Fibroblast of lung (primary cell): ENCODE measurements around the gene TMEM52B. TPM values are rescaled to one million over a fixed set of nuclear protein-coding genes. Genes with fewer than 3 reads are reported as not detected.

Source experiments
- DNase-seq, 2 donors: peaks; one replicate each; pipeline versions ENCODE4 v3.0.0 to v3.0.0-alpha.2; 2010; ENCODE audit warnings: low read depth in 2 of 2
- H2AFZ ChIP-seq: 2 replicates; pipeline ENCODE4 v1.5.1; 2012; ENCODE audit warnings: low read length, control low read depth, inconsistent platforms
- H3K27ac ChIP-seq: 2 replicates; pipeline ENCODE4 v1.5.1; 2011; ENCODE audit warnings: low read length, control low read depth; ENCODE audit not compliant: insufficient read depth
- H3K27me3 ChIP-seq: 2 replicates; pipeline ENCODE4 v1.5.1; 2011; ENCODE audit warnings: mild to moderate bottlenecking, low read length; ENCODE audit not compliant: control insufficient read depth, insufficient read depth
- H3K36me3 ChIP-seq: 2 replicates; pipeline ENCODE4 v1.5.1; 2011; ENCODE audit warnings: low read length; ENCODE audit not compliant: control insufficient read depth, insufficient read depth
- H3K4me1 ChIP-seq: 2 replicates; pipeline ENCODE4 v1.5.1; 2011; ENCODE audit warnings: low read length; ENCODE audit not compliant: control insufficient read depth, insufficient read depth; ENCODE audit errors: extremely low read depth
- H3K4me2 ChIP-seq: 2 replicates; pipeline ENCODE4 v1.5.1; 2011; ENCODE audit warnings: low read length, control low read depth; ENCODE audit not compliant: insufficient read depth; ENCODE audit errors: extremely low read depth
- H3K4me3 ChIP-seq, 4 experiments: fragments of 200-600 bp in 1 of 4; sonication (generic) in 1 of 4; replicated peaks in 1 of 4; 2 replicates each; pipeline ENCODE4 v1.5.1; 2011 to 2016; ENCODE audit warnings: low read length in 4 of 4, low read depth in 3 of 4, mild to moderate bottlenecking in 3 of 4, control low read depth in 2 of 4, inconsistent platforms in 1 of 4, mixed read lengths in 1 of 4; ENCODE audit not compliant: insufficient read depth in 1 of 4; ENCODE audit errors: control extremely low read depth in 1 of 4
- H3K79me2 ChIP-seq: 2 replicates; pipeline ENCODE4 v1.5.1; 2012; ENCODE audit warnings: mild to moderate bottlenecking, low read length, inconsistent platforms; ENCODE audit not compliant: control insufficient read depth, insufficient read depth
- H3K9ac ChIP-seq: 2 replicates; pipeline ENCODE4 v1.5.1; 2011; ENCODE audit warnings: mild to moderate bottlenecking, low read length, control low read depth; ENCODE audit not compliant: insufficient read depth
- H3K9me3 ChIP-seq: 2 replicates; pipeline ENCODE4 v1.5.1; 2012; ENCODE audit warnings: low read depth, low read length; ENCODE audit not compliant: control insufficient read depth, insufficient read depth
- H4K20me1 ChIP-seq: 2 replicates; pipeline ENCODE4 v1.5.1; 2011; ENCODE audit warnings: low read length; ENCODE audit not compliant: control insufficient read depth, insufficient read depth; ENCODE audit errors: extremely low read depth
- EZH2 ChIP-seq: IDR thresholded peaks from 2 replicates; pipeline ENCODE4 v1.5.1; 2012; ENCODE audit warnings: low read length, control low read depth, mild to moderate bottlenecking; ENCODE audit errors: missing control alignments
- polyA plus RNA-seq, 2 donors: library from polyadenylated mRNA; depleted of rRNA in 1 of 2; stranded (reverse) in 1 of 2; unstranded in 1 of 2; fragments of >200 nt; gene quantifications; 2 replicates each; pipeline ENCODE4 v1.2.1, GENCODE V29; 2011 to 2012; ENCODE audit warnings: missing spikeins in 1 of 2
- total RNA-seq: library from RNA; depleted of rRNA; stranded (reverse); fragments of >200 nt; gene quantifications from 2 replicates; pipeline ENCODE4 v1.2.1, GENCODE V29; 2014
- TF ChIP-seq, protein P1 (sequence below), 2 donors: IDR thresholded peaks in 1 of 2; conservative IDR thresholded peaks in 1 of 2; 1 replicate in 1 of 2; 2 replicates in 1 of 2; pipeline ENCODE4 v1.5.1; 2011 to 2012; ENCODE audit warnings: low read length in 2 of 2, control low read depth in 1 of 2, inconsistent platforms in 1 of 2, low read depth in 1 of 2, mild to moderate bottlenecking in 1 of 2

TMEM52B gene
- total and polyA plus RNA-seq, 2 donors (not counting 1 experiment from before 2014, with no cell fraction given), result 0.50 to 5.7 TPM

DNA sequence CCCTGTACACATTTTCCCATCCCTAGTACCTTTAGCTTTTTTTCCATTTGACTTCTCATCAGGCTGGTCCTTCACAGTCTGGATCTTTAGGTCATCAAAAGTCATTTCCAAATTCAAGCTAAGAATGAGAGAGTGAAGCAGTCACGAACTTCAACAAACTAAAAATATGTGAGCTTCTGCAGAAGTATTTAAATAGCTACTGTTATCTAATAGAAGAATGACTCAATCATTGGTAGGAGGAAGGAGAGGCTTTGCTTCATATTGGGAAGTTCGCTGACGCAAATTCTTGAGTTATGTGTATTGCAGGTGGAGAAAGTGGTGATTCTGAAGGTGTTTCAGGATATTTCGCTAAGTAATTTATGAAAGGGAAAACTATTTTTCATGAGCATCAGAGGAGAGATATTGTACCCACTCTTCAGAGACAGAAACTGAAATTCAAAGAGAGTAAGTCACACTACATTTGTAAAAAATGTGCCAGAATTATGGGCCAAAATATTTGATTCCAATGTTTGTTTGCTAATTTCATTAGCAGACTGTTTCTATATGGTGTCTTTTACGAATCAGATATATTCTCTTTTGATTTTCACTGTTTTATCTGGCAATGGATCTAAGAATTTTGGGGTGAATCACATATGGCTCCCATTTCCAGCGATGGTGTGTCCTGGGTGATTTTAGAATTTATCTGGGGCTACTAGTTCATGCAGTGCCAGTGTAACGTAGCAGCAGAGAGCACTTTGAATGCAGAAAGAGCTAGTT lies 6.7 kb upstream of the TMEM52B start, which contains the start of gene OLR1:
Gene OLR1 (minus strand): TSS at position 160 of the 756 bp plus-strand sequence. CDS start 55 bp downstream, at position 105.
- Histone ChIP-seq H3K9me3 (no peaks in the 10 kb centered on the region), H3K4me1 (peaks cover 4% of the 10 kb centered on the region), H3K4me3 (no peak within 1 kb of the TSS), H3K27me3 (no peaks in the 10 kb centered on the region), H3K9ac (no peak within 1 kb of the TSS), H3K36me3 (no peaks in the 10 kb centered on the region), H4K20me1 (no peaks in the 10 kb centered on the region), H3K79me2 (no peaks in the 10 kb centered on the region), H3K27ac (no peak within 1 kb of the TSS), H2AFZ (no peak within 1 kb of the TSS), H3K4me2 (no peak within 1 kb of the TSS)
- TF ChIP-seq, protein P1, sequence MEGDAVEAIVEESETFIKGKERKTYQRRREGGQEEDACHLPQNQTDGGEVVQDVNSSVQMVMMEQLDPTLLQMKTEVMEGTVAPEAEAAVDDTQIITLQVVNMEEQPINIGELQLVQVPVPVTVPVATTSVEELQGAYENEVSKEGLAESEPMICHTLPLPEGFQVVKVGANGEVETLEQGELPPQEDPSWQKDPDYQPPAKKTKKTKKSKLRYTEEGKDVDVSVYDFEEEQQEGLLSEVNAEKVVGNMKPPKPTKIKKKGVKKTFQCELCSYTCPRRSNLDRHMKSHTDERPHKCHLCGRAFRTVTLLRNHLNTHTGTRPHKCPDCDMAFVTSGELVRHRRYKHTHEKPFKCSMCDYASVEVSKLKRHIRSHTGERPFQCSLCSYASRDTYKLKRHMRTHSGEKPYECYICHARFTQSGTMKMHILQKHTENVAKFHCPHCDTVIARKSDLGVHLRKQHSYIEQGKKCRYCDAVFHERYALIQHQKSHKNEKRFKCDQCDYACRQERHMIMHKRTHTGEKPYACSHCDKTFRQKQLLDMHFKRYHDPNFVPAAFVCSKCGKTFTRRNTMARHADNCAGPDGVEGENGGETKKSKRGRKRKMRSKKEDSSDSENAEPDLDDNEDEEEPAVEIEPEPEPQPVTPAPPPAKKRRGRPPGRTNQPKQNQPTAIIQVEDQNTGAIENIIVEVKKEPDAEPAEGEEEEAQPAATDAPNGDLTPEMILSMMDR (conservative IDR thresholded peaks at IDR 0.05 in 1 of 2, IDR thresholded peaks at IDR 0.05 in 1 of 2; ENCODE audit: low read depth in 1 of 2, low read length in 2 of 2), result no peak
- no peak for TF ChIP-seq EZH2
- peak in 1 of 2 donors; percentile 30 for DNase-seq

DNA sequence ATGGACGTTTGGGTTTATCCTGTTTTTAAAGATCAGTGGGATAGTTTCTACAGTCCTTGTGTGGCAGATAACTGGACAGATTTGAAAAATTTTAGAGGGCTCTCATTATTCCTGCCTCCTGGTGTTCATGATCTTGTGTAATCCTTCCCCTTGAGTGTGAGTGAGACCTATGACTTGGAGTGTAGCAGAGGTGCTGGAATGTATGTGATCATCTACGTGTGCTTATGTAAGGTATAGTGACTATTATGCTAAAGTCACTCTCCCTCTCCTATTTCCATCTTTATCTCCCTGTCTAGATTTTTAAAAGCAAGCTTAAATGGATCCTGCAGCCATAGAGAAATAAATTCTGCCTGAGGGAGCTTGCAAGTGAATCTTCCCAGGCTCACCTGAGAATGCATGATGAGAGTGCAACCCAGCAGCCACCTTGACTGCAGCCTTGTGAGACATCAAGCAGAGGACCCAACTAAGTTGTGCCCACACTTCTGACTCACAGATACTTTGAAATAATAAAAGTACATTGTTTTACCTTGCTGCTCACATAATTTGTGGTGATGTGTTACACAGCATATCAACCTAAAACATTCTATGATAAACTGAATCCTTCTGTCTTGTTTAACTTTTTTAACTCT lies 3.7 kb upstream of the TMEM52B start:
- H3K27ac ChIP-seq, result no peak overlapping the region
- no peaks in the 10 kb centered on the region for H3K36me3 ChIP-seq
- no peak for TF ChIP-seq EZH2
- TF ChIP-seq, protein P1 (conservative IDR thresholded peaks at IDR 0.05 in 1 of 2, IDR thresholded peaks at IDR 0.05 in 1 of 2; ENCODE audit: low read depth in 1 of 2, low read length in 2 of 2), result no peak
- no peaks in the 10 kb centered on the region for H3K79me2 ChIP-seq
- no peaks in the 10 kb centered on the region for H3K9me3 ChIP-seq
- H3K27me3 ChIP-seq, result no peaks in the 10 kb centered on the region
- no peak overlapping the region for H3K4me3 ChIP-seq
- no peak overlapping the region for H2AFZ ChIP-seq
- no peak overlapping the region for H3K4me2 ChIP-seq
- H4K20me1 ChIP-seq, result no peaks in the 10 kb centered on the region
- DNase-seq, result no peak
- H3K9ac ChIP-seq, result no peak overlapping the region
- peaks cover 6% of the 10 kb centered on the region for H3K4me1 ChIP-seq

DNA sequence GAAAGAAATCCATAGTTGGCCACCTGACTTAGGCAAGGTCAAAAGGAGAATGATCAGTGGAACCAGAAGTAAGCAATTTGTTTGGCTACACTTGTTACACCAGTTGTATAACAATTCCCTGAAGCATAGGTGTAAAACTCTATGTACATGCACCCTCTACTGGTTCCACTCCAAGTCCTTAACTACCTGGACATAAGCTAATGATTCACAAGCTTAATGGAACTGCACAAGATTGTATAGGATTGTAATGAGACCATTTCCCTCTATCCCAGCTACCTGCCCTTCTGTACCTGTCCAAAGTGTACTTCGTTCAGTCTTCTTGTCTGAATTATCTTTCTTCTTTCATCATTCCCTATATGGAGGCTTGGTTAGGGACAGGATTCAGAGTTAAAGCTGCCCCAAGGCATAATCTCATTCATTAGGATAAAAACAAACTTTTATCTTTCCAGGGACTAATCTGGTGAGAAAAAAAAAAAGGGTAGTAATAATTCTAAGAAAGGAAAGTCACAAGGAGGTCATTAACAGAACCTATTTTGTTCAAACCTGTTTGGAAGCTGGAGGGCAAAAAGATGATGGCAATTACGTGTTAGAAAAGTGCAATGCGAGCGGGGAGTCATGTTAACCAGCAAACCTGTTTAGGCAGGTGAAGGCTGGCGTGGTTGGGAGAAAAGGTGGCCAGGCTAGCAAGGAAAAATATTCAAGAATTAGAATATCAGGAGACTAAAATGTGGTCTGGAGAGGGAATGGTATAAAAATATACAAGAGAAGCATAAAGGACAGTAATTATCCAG lies 2.8 kb upstream of the TMEM52B start:
- no peaks in the 10 kb centered on the region for H3K27me3 ChIP-seq
- H4K20me1 ChIP-seq, result no peaks in the 10 kb centered on the region
- no peaks in the 10 kb centered on the region for H3K36me3 ChIP-seq
- TF ChIP-seq EZH2, result no peak
- TF ChIP-seq, protein P1 (conservative IDR thresholded peaks at IDR 0.05 in 1 of 2, IDR thresholded peaks at IDR 0.05 in 1 of 2; ENCODE audit: low read depth in 1 of 2, low read length in 2 of 2), result no peak
- H3K4me3 ChIP-seq, result no peak overlapping the region
- DNase-seq, result no peak
- no peak overlapping the region for H2AFZ ChIP-seq
- no peaks in the 10 kb centered on the region for H3K9me3 ChIP-seq
- H3K79me2 ChIP-seq, result no peaks in the 10 kb centered on the region
- no peak overlapping the region for H3K4me2 ChIP-seq
- peaks cover 6% of the 10 kb centered on the region for H3K4me1 ChIP-seq
- no peak overlapping the region for H3K27ac ChIP-seq
- no peak overlapping the region for H3K9ac ChIP-seq
